IMR-90 (cell line): ENCODE measurements around the gene SEMA5A. TPM values are rescaled to one million over a fixed set of nuclear protein-coding genes. Genes with fewer than 3 reads are reported as not detected.

ENCODE experiments used
- CTCF ChIP-seq: conservative IDR thresholded peaks from 2 replicates; pipeline ENCODE4 v1.5.1; 2012; ENCODE audit warnings: mild to moderate bottlenecking, low read depth, low read length, improper control_type of control experiment
- RCOR1 ChIP-seq: IDR thresholded peaks from 2 replicates; pipeline ENCODE4 v1.6.1; 2012; ENCODE audit warnings: mild to moderate bottlenecking, low read length, improper control_type of control experiment; ENCODE audit not compliant: insufficient replicate concordance
- polyA plus RNA-seq, 3 experiments: library from polyadenylated mRNA; depleted of rRNA; stranded (reverse); fragments of >200 nt; gene quantifications; 2 replicates each; pipeline ENCODE4 v1.2.3, GENCODE V29; 2012; ENCODE audit warnings: low replicate concordance in 1 of 3
- total RNA-seq: library from RNA; depleted of rRNA; stranded (reverse); fragments of >200 nt; gene quantifications from 2 replicates; pipeline ENCODE4 v1.2.3, GENCODE V29; 2012

Gene SEMA5A
- total and polyA plus RNA-seq, 2 of the 4 experiments (the other 2 are of a cell fraction): 8.2 to 9.9 TPM

GRCh38 chr5:9151684-9152427, 394.0 kb downstream of the SEMA5A start (continued):
- no peak for TF ChIP-seq CTCF
- no peak for TF ChIP-seq RCOR1
